ENCODE measurements around the gene SMTN.
"Not testable (repeated sequence)": the region's sequence is repeated elsewhere in the genome, so short reads cannot be mapped to it uniquely, and the experiment has no call there.

The SMTN gene

GRCh38 chr22:31068970-31069369 lies 12.1 kb upstream of the SMTN start:
- Histone ChIP-seq H3K4me2 (ENCODE audit: low read depth, low read length) (no peak overlapping the region), H3K4me1 (ENCODE audit: low read length) (no peaks in the 10 kb centered on the region), H3K27ac (ENCODE audit: low read length) (no peak overlapping the region), H3K9ac (ENCODE audit: low read length) (no peak overlapping the region), H3K36me3 (replicated peaks; ENCODE audit: insufficient read depth, low read length) (no peaks in the 10 kb centered on the region), H4K20me1 (ENCODE audit: insufficient read depth, low read length) (no peaks in the 10 kb centered on the region), H3K9me3 (replicated peaks; ENCODE audit: insufficient read depth, low read length) (no peaks in the 10 kb centered on the region), H3K27me3 (replicated peaks; ENCODE audit: insufficient read depth, low read length) (no peaks in the 10 kb centered on the region), H2AFZ (ENCODE audit: low read length) (no peak overlapping the region), H3K9me2 (replicated peaks; ENCODE audit: insufficient read depth, low read length) (no peaks in the 10 kb centered on the region), H3K4me3 (ENCODE audit: low read length) (no peak overlapping the region), H3K79me2 (ENCODE audit: low read length) (no peaks in the 10 kb centered on the region), H3F3A (ENCODE audit: insufficient read depth, low read length) (no peaks in the 10 kb centered on the region)
- no peak for DNase-seq
- TF ChIP-seq EZH2phosphoT487 (IDR thresholded peaks at IDR 0.05; ENCODE audit: low read length) (no peak), CTCF (IDR thresholded peaks at IDR 0.05; ENCODE audit: low read length) (no peak), EZH2 (optimal IDR thresholded peaks at IDR 0.05; ENCODE audit: low read depth, low read length) (no peak)

GRCh38 chr22:31069691-31070314 lies 11.3 kb upstream of the SMTN start:
- not testable (repeated sequence) for H3K4me1 ChIP-seq (ENCODE audit: low read length); H3K4me3 ChIP-seq (ENCODE audit: low read length); H3K27me3 ChIP-seq (replicated peaks; ENCODE audit: insufficient read depth, low read length); H2AFZ ChIP-seq (ENCODE audit: low read length); H3K36me3 ChIP-seq (replicated peaks; ENCODE audit: insufficient read depth, low read length); H3K4me2 ChIP-seq (ENCODE audit: low read depth, low read length); H3K9ac ChIP-seq (ENCODE audit: low read length); H3F3A ChIP-seq (ENCODE audit: insufficient read depth, low read length); H3K27ac ChIP-seq (ENCODE audit: low read length); H4K20me1 ChIP-seq (ENCODE audit: insufficient read depth, low read length); H3K9me3 ChIP-seq (replicated peaks; ENCODE audit: insufficient read depth, low read length); H3K9me2 ChIP-seq (replicated peaks; ENCODE audit: insufficient read depth, low read length); DNase-seq; H3K79me2 ChIP-seq (ENCODE audit: low read length)

- H4K20me1 ChIP-seq (ENCODE audit: insufficient read depth, low read length); DNase-seq; H3K27me3 ChIP-seq (replicated peaks; ENCODE audit: insufficient read depth, low read length); H3K79me2 ChIP-seq (ENCODE audit: low read length); H3K9me3 ChIP-seq (replicated peaks; ENCODE audit: insufficient read depth, low read length); H3K9ac ChIP-seq (ENCODE audit: low read length); H3K27ac ChIP-seq (ENCODE audit: low read length); H3K4me1 ChIP-seq (ENCODE audit: low read length); H2AFZ ChIP-seq (ENCODE audit: low read length); H3K9me2 ChIP-seq (replicated peaks; ENCODE audit: insufficient read depth, low read length); H3K4me3 ChIP-seq (ENCODE audit: low read length); H3K36me3 ChIP-seq (replicated peaks; ENCODE audit: insufficient read depth, low read length); H3K4me2 ChIP-seq (ENCODE audit: low read depth, low read length); H3F3A ChIP-seq (ENCODE audit: insufficient read depth, low read length): not testable (repeated sequence)
These were observed 8.0 kb upstream of the SMTN start for GRCh38 chr22:31073125-31073524.

GRCh38 chr22:31073545-31074145 lies 7.5 kb upstream of the SMTN start:
- not testable (repeated sequence) for H3K27ac ChIP-seq (ENCODE audit: low read length); H3K9me3 ChIP-seq (replicated peaks; ENCODE audit: insufficient read depth, low read length); H3K27me3 ChIP-seq (replicated peaks; ENCODE audit: insufficient read depth, low read length); H3K9ac ChIP-seq (ENCODE audit: low read length); H2AFZ ChIP-seq (ENCODE audit: low read length); H3K4me2 ChIP-seq (ENCODE audit: low read depth, low read length); H3K79me2 ChIP-seq (ENCODE audit: low read length); H3K9me2 ChIP-seq (replicated peaks; ENCODE audit: insufficient read depth, low read length); H4K20me1 ChIP-seq (ENCODE audit: insufficient read depth, low read length); H3K36me3 ChIP-seq (replicated peaks; ENCODE audit: insufficient read depth, low read length); H3F3A ChIP-seq (ENCODE audit: insufficient read depth, low read length); H3K4me1 ChIP-seq (ENCODE audit: low read length); H3K4me3 ChIP-seq (ENCODE audit: low read length); DNase-seq

- Histone ChIP-seq H3K4me1 (ENCODE audit: low read length) (peaks cover 4% of the 10 kb centered on the region; the same call in 1 of the 2 replicates), H3K27me3 (replicated peaks; ENCODE audit: insufficient read depth, low read length) (no peaks in the 10 kb centered on the region), H2AFZ (ENCODE audit: low read length) (no peak overlapping the region), H3F3A (ENCODE audit: insufficient read depth, low read length) (peaks cover 4% of the 10 kb centered on the region; the same call in 1 of the 2 replicates), H4K20me1 (ENCODE audit: insufficient read depth, low read length) (no peaks in the 10 kb centered on the region), H3K4me3 (ENCODE audit: low read length) (no peak overlapping the region), H3K27ac (ENCODE audit: low read length) (no peak overlapping the region), H3K36me3 (replicated peaks; ENCODE audit: insufficient read depth, low read length) (no peaks in the 10 kb centered on the region), H3K79me2 (ENCODE audit: low read length) (no peaks in the 10 kb centered on the region), H3K9ac (ENCODE audit: low read length) (no peak overlapping the region), H3K9me2 (replicated peaks; ENCODE audit: insufficient read depth, low read length) (no peaks in the 10 kb centered on the region), H3K4me2 (ENCODE audit: low read depth, low read length) (no peak overlapping the region), H3K9me3 (replicated peaks; ENCODE audit: insufficient read depth, low read length) (no peaks in the 10 kb centered on the region)
- TF ChIP-seq EZH2phosphoT487 (IDR thresholded peaks at IDR 0.05; ENCODE audit: low read length) (no peak), EZH2 (optimal IDR thresholded peaks at IDR 0.05; ENCODE audit: low read depth, low read length) (no peak), CTCF (IDR thresholded peaks at IDR 0.05; ENCODE audit: low read length) (no peak)
- DNase-seq: no peak
These were observed 5.2 kb upstream of the SMTN start for GRCh38 chr22:31075961-31076360.

Measured in MM.1S (cell line).